Stimulated activated CD8-positive, alpha-beta memory T cell treated with anti-CD3 and anti-CD28 coated beads, Interleukin-15, amount 100 ng/mL, for 24 hours (primary cell): ENCODE results near the gene LIPG.

Experiments used
- DNase-seq: peaks from one replicate; pipeline ENCODE4 v3.0.0-alpha.2; 2020; ENCODE audit warnings: low read depth

The LIPG gene

GRCh38 chr18:49612515-49613033 is 50.7 kb downstream of the LIPG start:
- DNase-seq, result no peak

- DNase-seq, result no peak
These were observed 51.3 kb downstream of the LIPG start for GRCh38 chr18:49613141-49613640.

- DNase-seq, result no peak
These were observed 51.8 kb downstream of the LIPG start for GRCh38 chr18:49613641-49614151.

- no peak for DNase-seq
These were observed 54.9 kb downstream of the LIPG start for GRCh38 chr18:49616618-49617328.

GRCh38 chr18:49617329-49617695 is 55.5 kb downstream of the LIPG start:
- DNase-seq, result no peak

- DNase-seq, result no peak
These were observed 56.0 kb downstream of the LIPG start for GRCh38 chr18:49617865-49618264.

GRCh38 chr18:49618742-49619681 is 57.2 kb downstream of the LIPG start:
- DNase-seq, result no peak

- no peak for DNase-seq
These were observed 57.9 kb downstream of the LIPG start for GRCh38 chr18:49619801-49620200.

GRCh38 chr18:49621301-49621700 is 59.4 kb downstream of the LIPG start:
- DNase-seq, result no peak

GRCh38 chr18:49621717-49622351 is 60.0 kb downstream of the LIPG start:
- DNase-seq, result no peak

GRCh38 chr18:49623571-49623970 is 61.7 kb downstream of the LIPG start:
- no peak for DNase-seq

GRCh38 chr18:49625021-49625691 is 63.3 kb downstream of the LIPG start:
- no peak for DNase-seq

GRCh38 chr18:49626842-49627467 is 65.1 kb downstream of the LIPG start:
- DNase-seq, result no peak

- DNase-seq, result no peak
These were observed 66.3 kb downstream of the LIPG start for GRCh38 chr18:49628119-49628518.

- no peak for DNase-seq
These were observed 67.3 kb downstream of the LIPG start for GRCh38 chr18:49628881-49629795.

- no peak for DNase-seq
These were observed 68.4 kb downstream of the LIPG start for GRCh38 chr18:49630246-49630699.

GRCh38 chr18:49631146-49631866 is 69.4 kb downstream of the LIPG start:
- DNase-seq, result no peak

- no peak for DNase-seq
These were observed 70.7 kb downstream of the LIPG start for GRCh38 chr18:49632588-49632987.

GRCh38 chr18:49638209-49638785 is 76.4 kb downstream of the LIPG start:
- no peak for DNase-seq
